K562 (cell line): ENCODE data around the gene AAR2. TPM values are rescaled to one million over a fixed set of nuclear protein-coding genes. Genes with fewer than 3 reads are reported as not detected.
A peak's percentile ranks its signal among the peaks of the same experiment; 100 is the strongest.

Source experiments
- ADNP ChIP-seq: fragments of 200-800 bp; sonication (Bioruptor generic); IDR thresholded peaks from 2 replicates; pipeline ENCODE4 v1.6.1; 2016; ENCODE audit warnings: missing genetic modification characterization, missing compliant biosample characterization
- BCOR ChIP-seq: fragments of 450-650 bp; IDR thresholded peaks from 2 replicates; pipeline ENCODE4 v1.6.1; 2016
- CCAR2 ChIP-seq: fragments of 200-400 bp; formaldehyde crosslinking; IDR thresholded peaks from 2 replicates; pipeline ENCODE4 v1.6.1; 2017; ENCODE audit warnings: mild to moderate bottlenecking, low read depth, low read length
- CEBPB ChIP-seq: fragments of 450-650 bp; IDR thresholded peaks from 2 replicates; pipeline ENCODE4 v1.6.1; 2016; ENCODE audit warnings: missing genetic modification characterization, missing compliant biosample characterization
- CTCF ChIP-seq, 3 experiments: IDR thresholded peaks in 2 of 3; conservative IDR thresholded peaks in 1 of 3; 2 replicates each; pipeline ENCODE4 v1.5.1; 2011 to 2012; ENCODE audit warnings: low read length in 3 of 3, mild to moderate bottlenecking in 3 of 3, control low read depth in 2 of 3, improper control_type of control experiment in 1 of 3, inconsistent platforms in 1 of 3, low read depth in 1 of 3, mixed read lengths in 1 of 3, moderate library complexity in 1 of 3; ENCODE audit not compliant: insufficient read depth in 2 of 3
- KAT7 ChIP-seq: sonication (generic); formaldehyde crosslinking; IDR thresholded peaks from 2 replicates; pipeline ENCODE4 v1.8.0; 2022; ENCODE audit warnings: missing genetic modification reagents, mild to moderate bottlenecking, borderline replicate concordance
- KDM1A ChIP-seq, 2 experiments: fragments of 450-650 bp; IDR thresholded peaks; 2 replicates each; pipeline ENCODE4 v1.6.1; 2016; ENCODE audit warnings: mild to moderate bottlenecking in 2 of 2
- NBN ChIP-seq: fragments of 450-650 bp; IDR thresholded peaks from 2 replicates; pipeline ENCODE4 v1.6.1; 2016; ENCODE audit warnings: low read depth, mild to moderate bottlenecking
- PHTF2 ChIP-seq: fragments of 250-450 bp; sonication (Bioruptor Pico); IDR thresholded peaks from 2 replicates; pipeline ENCODE4 v1.5.0; 2021; ENCODE audit warnings: mild to moderate bottlenecking
- POLR2G ChIP-seq: fragments of 200-400 bp; formaldehyde crosslinking; IDR thresholded peaks from 2 replicates; pipeline ENCODE4 v1.6.1; 2017; ENCODE audit warnings: low read depth, mild to moderate bottlenecking, antibody characterized with exemption, low read length, moderate library complexity
- POLR2H ChIP-seq: IDR thresholded peaks from 2 replicates; pipeline ENCODE4 v1.6.1; 2016; ENCODE audit warnings: missing genetic modification characterization, low read depth, mild to moderate bottlenecking, control low read depth, missing compliant biosample characterization, moderate library complexity
- RAD21 ChIP-seq, 2 experiments: fragments of 250-450 bp in 1 of 2; fragments of 450-650 bp in 1 of 2; sonication (Bioruptor Pico) in 1 of 2; formaldehyde crosslinking in 1 of 2; IDR thresholded peaks in 1 of 2; conservative IDR thresholded peaks in 1 of 2; 2 replicates each; pipeline versions ENCODE4 v1.4.0 to v1.8.0; 2020 to 2022; ENCODE audit warnings: mild to moderate bottlenecking in 2 of 2, moderate library complexity in 1 of 2
- RBM25 ChIP-seq: fragments of 200-400 bp; formaldehyde crosslinking; IDR thresholded peaks from 2 replicates; pipeline ENCODE4 v1.6.1; 2018; ENCODE audit warnings: low read length, low read depth, moderate library complexity; ENCODE audit not compliant: severe bottlenecking
- SMC3 ChIP-seq: conservative IDR thresholded peaks from 2 replicates; pipeline ENCODE4 v1.6.1; 2011; ENCODE audit warnings: low read depth, low read length, improper control_type of control experiment; ENCODE audit not compliant: insufficient read depth
- ZNF121 ChIP-seq: sonication (generic); formaldehyde crosslinking; conservative IDR thresholded peaks from 2 replicates; pipeline ENCODE4 v1.8.0; 2022; ENCODE audit warnings: missing genetic modification reagents
- ZNF175 ChIP-seq: fragments of 200-800 bp; sonication (Bioruptor generic); IDR thresholded peaks from 2 replicates; pipeline ENCODE4 v1.6.1; 2016; ENCODE audit warnings: low read depth, mild to moderate bottlenecking, missing genetic modification characterization, missing compliant biosample characterization
- ZSCAN29 ChIP-seq: fragments of 450-650 bp; IDR thresholded peaks from 2 replicates; pipeline ENCODE4 v1.6.1; 2017
- polyA plus RNA-seq, 8 experiments: library from polyadenylated mRNA; depleted of rRNA in 4 of 8; stranded (reverse) in 5 of 8; unstranded in 3 of 8; fragments of >200 nt; fragmentation: Nextera tagmentation in 2 of 8; fragmentation: Illumina TruSeq in 1 of 8; extraction: Ambion mirVana in 2 of 8; extraction: Trizol in 1 of 8; gene quantifications; 2 replicates each; pipeline versions ENCODE4 v1.2.1 to v1.2.3, GENCODE V29; 2011 to 2014; ENCODE audit warnings: inconsistent platforms in 1 of 8, missing spikeins in 1 of 8
- total RNA-seq, 7 experiments: library from RNA; depleted of rRNA in 6 of 7; stranded (reverse); fragments of >200 nt in 6 of 7; fragmentation: Illumina TruSeq in 2 of 7; extraction: Trizol in 2 of 7; gene quantifications; 2 replicates each; pipeline versions ENCODE4 v1.2.1 to v1.2.3, GENCODE V29; 2011 to 2021; ENCODE audit warnings: low replicate concordance in 1 of 7
- TF ChIP-seq, protein P1 (sequence below): sonication (generic); formaldehyde crosslinking; IDR thresholded peaks from 2 replicates; pipeline ENCODE4 v1.8.0; 2023; ENCODE audit warnings: mild to moderate bottlenecking, missing genetic modification reagents
- TF ChIP-seq, protein P2 (sequence below): fragments of 250-450 bp; sonication (Bioruptor Pico); IDR thresholded peaks from 2 replicates; pipeline ENCODE4 v1.9.0; 2021; ENCODE audit warnings: mild to moderate bottlenecking
- TF ChIP-seq, protein P3 (sequence below): fragments of 450-650 bp; IDR thresholded peaks from 2 replicates; pipeline ENCODE4 v1.6.1; 2016

AAR2 gene
- total and polyA plus RNA-seq, 9 of the 15 experiments (the other 6 are each of a cell fraction or from before 2014, with no cell fraction given): 6.5 to 36.2 (median 24.7) TPM

GRCh38 chr20:36273414-36274180 is 37.3 kb downstream of the AAR2 start (continued):
- TF ChIP-seq, protein P1, sequence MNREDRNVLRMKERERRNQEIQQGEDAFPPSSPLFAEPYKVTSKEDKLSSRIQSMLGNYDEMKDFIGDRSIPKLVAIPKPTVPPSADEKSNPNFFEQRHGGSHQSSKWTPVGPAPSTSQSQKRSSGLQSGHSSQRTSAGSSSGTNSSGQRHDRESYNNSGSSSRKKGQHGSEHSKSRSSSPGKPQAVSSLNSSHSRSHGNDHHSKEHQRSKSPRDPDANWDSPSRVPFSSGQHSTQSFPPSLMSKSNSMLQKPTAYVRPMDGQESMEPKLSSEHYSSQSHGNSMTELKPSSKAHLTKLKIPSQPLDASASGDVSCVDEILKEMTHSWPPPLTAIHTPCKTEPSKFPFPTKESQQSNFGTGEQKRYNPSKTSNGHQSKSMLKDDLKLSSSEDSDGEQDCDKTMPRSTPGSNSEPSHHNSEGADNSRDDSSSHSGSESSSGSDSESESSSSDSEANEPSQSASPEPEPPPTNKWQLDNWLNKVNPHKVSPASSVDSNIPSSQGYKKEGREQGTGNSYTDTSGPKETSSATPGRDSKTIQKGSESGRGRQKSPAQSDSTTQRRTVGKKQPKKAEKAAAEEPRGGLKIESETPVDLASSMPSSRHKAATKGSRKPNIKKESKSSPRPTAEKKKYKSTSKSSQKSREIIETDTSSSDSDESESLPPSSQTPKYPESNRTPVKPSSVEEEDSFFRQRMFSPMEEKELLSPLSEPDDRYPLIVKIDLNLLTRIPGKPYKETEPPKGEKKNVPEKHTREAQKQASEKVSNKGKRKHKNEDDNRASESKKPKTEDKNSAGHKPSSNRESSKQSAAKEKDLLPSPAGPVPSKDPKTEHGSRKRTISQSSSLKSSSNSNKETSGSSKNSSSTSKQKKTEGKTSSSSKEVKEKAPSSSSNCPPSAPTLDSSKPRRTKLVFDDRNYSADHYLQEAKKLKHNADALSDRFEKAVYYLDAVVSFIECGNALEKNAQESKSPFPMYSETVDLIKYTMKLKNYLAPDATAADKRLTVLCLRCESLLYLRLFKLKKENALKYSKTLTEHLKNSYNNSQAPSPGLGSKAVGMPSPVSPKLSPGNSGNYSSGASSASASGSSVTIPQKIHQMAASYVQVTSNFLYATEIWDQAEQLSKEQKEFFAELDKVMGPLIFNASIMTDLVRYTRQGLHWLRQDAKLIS: no peak
- TF ChIP-seq ADNP (tag): 0 out of 2 replicates have a peak, but pooled peaks have one; percentile 19
- TF ChIP-seq RBM25: peak; percentile 74
- TF ChIP-seq, protein P2, sequence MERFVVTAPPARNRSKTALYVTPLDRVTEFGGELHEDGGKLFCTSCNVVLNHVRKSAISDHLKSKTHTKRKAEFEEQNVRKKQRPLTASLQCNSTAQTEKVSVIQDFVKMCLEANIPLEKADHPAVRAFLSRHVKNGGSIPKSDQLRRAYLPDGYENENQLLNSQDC (CRISPR knock-in tag): no peak
- TF ChIP-seq RAD21 (CRISPR knock-in tag; conservative IDR thresholded peaks at IDR 0.05 in 1 of 2, IDR thresholded peaks at IDR 0.05 in 1 of 2): peak in 1 of 2 experiments; percentile 50; a peak in 2 of 4 replicates
- peak; percentile 64 for TF ChIP-seq CEBPB (tag)
- TF ChIP-seq ZNF175 (CRISPR knock-in tag): no peak
- TF ChIP-seq KAT7 (CRISPR knock-in tag): no peak
- 0 out of 2 replicates have a peak, but pooled peaks have one; percentile 3 for TF ChIP-seq ZNF121 (CRISPR knock-in tag)
- 0 out of 4 replicates have a peak, but pooled peaks of 1 of the 2 experiments have one; percentile 50 for TF ChIP-seq KDM1A (IDR thresholded peaks at IDR 0.05)
- no peak for TF ChIP-seq ZSCAN29
- no peak for TF ChIP-seq CCAR2
- TF ChIP-seq CTCF (IDR thresholded peaks at IDR 0.05 in 2 of 3, conservative IDR thresholded peaks at IDR 0.05 in 1 of 3; ENCODE audit: insufficient read depth in 2 of 3, low read depth in 1 of 3, low read length in 3 of 3): peak; percentile 44 to 49 (median 46); a peak in 5 of 6 replicates
- no peak for TF ChIP-seq POLR2H (tag)
- no peak for TF ChIP-seq PHTF2
- TF ChIP-seq BCOR: peak; percentile 53; the same call in 1 of the 2 replicates
- 0 out of 2 replicates have a peak, but pooled peaks have one; percentile 23 for TF ChIP-seq SMC3
- TF ChIP-seq NBN: no peak
- no peak for TF ChIP-seq POLR2G
- TF ChIP-seq, protein P3, sequence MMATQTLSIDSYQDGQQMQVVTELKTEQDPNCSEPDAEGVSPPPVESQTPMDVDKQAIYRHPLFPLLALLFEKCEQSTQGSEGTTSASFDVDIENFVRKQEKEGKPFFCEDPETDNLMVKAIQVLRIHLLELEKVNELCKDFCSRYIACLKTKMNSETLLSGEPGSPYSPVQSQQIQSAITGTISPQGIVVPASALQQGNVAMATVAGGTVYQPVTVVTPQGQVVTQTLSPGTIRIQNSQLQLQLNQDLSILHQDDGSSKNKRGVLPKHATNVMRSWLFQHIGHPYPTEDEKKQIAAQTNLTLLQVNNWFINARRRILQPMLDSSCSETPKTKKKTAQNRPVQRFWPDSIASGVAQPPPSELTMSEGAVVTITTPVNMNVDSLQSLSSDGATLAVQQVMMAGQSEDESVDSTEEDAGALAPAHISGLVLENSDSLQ: no peak
